Neuronal stem cell (in vitro differentiated cells): Measurements from ENCODE around the gene LANCL1.

Experiments used
- DNase-seq: peaks from one replicate; pipeline ENCODE4 v3.0.0-alpha.2; 2013; ENCODE audit warnings: low spot score
- H2AFZ ChIP-seq: one replicate; pipeline ENCODE4 v1.6.1; 2013; ENCODE audit warnings: mild to moderate bottlenecking, low read length, inconsistent platforms
- H2AK5ac ChIP-seq: 2 replicates; pipeline ENCODE4 v1.6.1; 2013; ENCODE audit warnings: low read depth, mild to moderate bottlenecking, inconsistent platforms, low read length, moderate library complexity, mixed read lengths
- H2BK120ac ChIP-seq: 2 replicates; pipeline ENCODE4 v1.6.1; 2013; ENCODE audit warnings: low read depth, mild to moderate bottlenecking, inconsistent platforms, low read length, moderate library complexity, mixed read lengths
- H2BK12ac ChIP-seq: one replicate; pipeline ENCODE4 v1.6.1; 2013; ENCODE audit warnings: low read length, inconsistent platforms
- H2BK15ac ChIP-seq: 2 replicates; pipeline ENCODE4 v1.6.1; 2013; ENCODE audit warnings: mild to moderate bottlenecking, low read length, inconsistent platforms, mixed read lengths
- H2BK5ac ChIP-seq: one replicate; pipeline ENCODE4 v1.6.1; 2013; ENCODE audit warnings: inconsistent platforms, mild to moderate bottlenecking, low read length, moderate library complexity
- H3K14ac ChIP-seq: one replicate; pipeline ENCODE4 v1.6.1; 2013; ENCODE audit warnings: low read length, inconsistent platforms
- H3K18ac ChIP-seq: 2 replicates; pipeline ENCODE4 v1.6.1; 2013; ENCODE audit warnings: low read length, inconsistent platforms
- H3K23ac ChIP-seq: 2 replicates; pipeline ENCODE4 v1.6.1; 2013; ENCODE audit warnings: low read depth, mild to moderate bottlenecking, mixed read lengths, low read length, inconsistent platforms; ENCODE audit not compliant: poor library complexity
- H3K27ac ChIP-seq: replicated peaks from 3 replicates; pipeline ENCODE4 v1.5.1; 2013; ENCODE audit warnings: low read length, inconsistent platforms
- H3K27me3 ChIP-seq, 3 experiments: 2 replicates each; pipeline ENCODE4 v1.6.1; 2013; ENCODE audit warnings: low read length in 3 of 3, mild to moderate bottlenecking in 2 of 3, inconsistent platforms in 1 of 3, low read depth in 1 of 3, mixed read lengths in 1 of 3, moderate library complexity in 1 of 3; ENCODE audit not compliant: control insufficient read depth in 3 of 3, insufficient read depth in 3 of 3
- H3K36me3 ChIP-seq, 2 donors: replicated peaks in 1 of 2; 2 replicates each; pipeline ENCODE4 v1.6.1; 2013; ENCODE audit warnings: low read length in 2 of 2; ENCODE audit not compliant: control insufficient read depth in 2 of 2, insufficient read depth in 2 of 2
- H3K4ac ChIP-seq: 2 replicates; pipeline ENCODE4 v1.6.1; 2013; ENCODE audit warnings: inconsistent platforms, mild to moderate bottlenecking, low read length, moderate library complexity
- H3K4me1 ChIP-seq, 2 donors: 1 replicate in 1 of 2; 2 replicates in 1 of 2; pipeline ENCODE4 v1.6.1; 2013; ENCODE audit warnings: low read length in 2 of 2, low read depth in 1 of 2; ENCODE audit not compliant: control insufficient read depth in 2 of 2, insufficient read depth in 1 of 2
- H3K4me2 ChIP-seq: one replicate; pipeline ENCODE4 v1.6.1; 2013; ENCODE audit warnings: mild to moderate bottlenecking, low read length, inconsistent platforms; ENCODE audit not compliant: insufficient read depth, poor library complexity, severe bottlenecking
- H3K4me3 ChIP-seq, 2 donors: 2 replicates each; pipeline ENCODE4 v1.5.1; 2013; ENCODE audit warnings: low read length in 2 of 2, mild to moderate bottlenecking in 2 of 2, inconsistent platforms in 1 of 2, moderate library complexity in 1 of 2
- H3K79me1 ChIP-seq: one replicate; pipeline ENCODE4 v1.6.1; 2013; ENCODE audit warnings: low read depth, mild to moderate bottlenecking, inconsistent platforms, low read length, moderate library complexity
- H3K9ac ChIP-seq: one replicate; pipeline ENCODE4 v1.6.1; 2013; ENCODE audit warnings: mild to moderate bottlenecking, low read depth, low read length, inconsistent platforms; ENCODE audit not compliant: poor library complexity
- H3K9me3 ChIP-seq, 2 donors: replicated peaks in 1 of 2; 2 replicates each; pipeline versions ENCODE3 to v1.6.1; 2013; ENCODE audit warnings: low read length in 2 of 2, mild to moderate bottlenecking in 2 of 2, inconsistent platforms in 1 of 2, low read depth in 1 of 2, mixed read lengths in 1 of 2, moderate library complexity in 1 of 2; ENCODE audit not compliant: control insufficient read depth in 2 of 2, insufficient read depth in 1 of 2
- H4K8ac ChIP-seq: one replicate; pipeline ENCODE4 v1.6.1; 2013; ENCODE audit warnings: low read depth, mild to moderate bottlenecking, inconsistent platforms, low read length, moderate library complexity
- H4K91ac ChIP-seq: one replicate; pipeline ENCODE4 v1.6.1; 2013; ENCODE audit warnings: low read length, low read depth, mild to moderate bottlenecking, inconsistent platforms; ENCODE audit not compliant: poor library complexity
- WGBS, 2 donors: extraction: QIAGEN DNeasy Blood & Tissue Kit; methylation state at CpG; one replicate each; pipeline ENCODE4 v1.1.7; 2013; ENCODE audit warnings: missing lambda C conversion rate in 2 of 2, mixed read lengths in 1 of 2; ENCODE audit not compliant: insufficient read length in 2 of 2, insufficient replicate concordance in 1 of 2; ENCODE audit errors: extremely low coverage in 2 of 2; 5-methylcytosine and 5-hydroxymethylcytosine counted together

The LANCL1 gene

DNA sequence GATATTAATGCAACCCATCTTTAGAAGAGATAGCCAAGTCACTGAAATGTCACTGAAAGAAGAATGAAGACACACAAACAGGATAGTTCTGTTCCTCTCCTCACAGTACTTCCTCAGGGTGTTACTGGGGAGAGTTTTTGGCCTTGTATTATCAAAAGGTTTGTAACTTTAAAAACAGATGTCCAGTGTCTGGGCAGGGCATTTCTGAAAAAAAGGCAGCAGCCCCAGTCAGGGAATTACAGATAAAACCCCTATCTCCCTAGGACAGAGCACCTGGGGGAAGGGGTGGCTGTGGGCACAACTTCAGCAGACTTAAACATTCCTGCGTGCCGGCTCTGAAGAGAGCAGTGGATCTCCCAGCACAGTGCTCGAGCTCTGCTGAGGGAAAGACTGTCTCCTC, 30.8 kb downstream of the LANCL1 start:
- H2AFZ ChIP-seq = no peak overlapping the region
- H3K79me1 ChIP-seq = no peaks in the 10 kb centered on the region
- H3K4me1 ChIP-seq = peaks cover 0 to 3% of the 10 kb centered on the region in 2 donors
- no peak overlapping the region for H3K27ac ChIP-seq
- no peak overlapping the region for H3K18ac ChIP-seq
- H3K9ac ChIP-seq = no peak overlapping the region
- H2BK15ac ChIP-seq = no peak overlapping the region
- no peak overlapping the region for H3K4me2 ChIP-seq
- H3K36me3 ChIP-seq = peaks cover 0 to 27% of the 10 kb centered on the region in 2 donors
- H3K4me3 ChIP-seq = no peak overlapping the region
- H3K27me3 ChIP-seq = no peaks in the 10 kb centered on the region
- H4K91ac ChIP-seq = no peak overlapping the region
- no peak overlapping the region for H2BK12ac ChIP-seq
- no peak overlapping the region for H3K14ac ChIP-seq
- peaks cover 0 to 9% of the 10 kb centered on the region in 2 donors for H3K9me3 ChIP-seq
- H2BK5ac ChIP-seq = no peak overlapping the region
- H4K8ac ChIP-seq = no peak overlapping the region
- no peak for DNase-seq
- no CpG with 5 or more reads among the region's 3 CpGs for WGBS, 2 donors
- H3K23ac ChIP-seq = no peak overlapping the region
- H2BK120ac ChIP-seq = no peak overlapping the region
- no peak overlapping the region for H3K4ac ChIP-seq
- no peak overlapping the region for H2AK5ac ChIP-seq

DNA sequence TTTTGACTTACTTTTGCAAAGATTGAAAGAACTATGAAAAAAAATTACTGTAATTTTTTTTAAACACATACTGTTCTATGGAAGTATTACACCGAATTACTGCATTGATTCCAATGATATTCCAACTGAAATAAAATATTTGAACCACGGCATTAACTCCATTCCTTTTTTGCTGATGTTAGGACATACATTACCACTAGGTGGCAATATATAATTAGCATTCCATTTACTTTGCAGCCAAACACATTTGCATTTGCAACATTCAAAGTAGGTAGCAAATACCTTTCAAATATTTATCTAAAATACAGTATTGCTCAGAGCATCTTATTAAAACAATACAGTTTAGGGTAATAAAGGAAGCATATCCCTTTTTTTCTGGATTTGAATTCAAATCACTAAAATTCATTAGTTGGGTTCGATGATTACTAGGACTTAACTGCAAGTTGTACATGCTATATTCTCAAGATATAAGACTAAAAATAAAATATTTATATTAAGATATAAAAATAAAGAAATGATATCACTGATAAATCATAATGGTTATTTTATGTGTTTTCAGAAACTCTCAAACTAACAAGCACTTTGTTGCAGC, 31.3 kb downstream of the LANCL1 start:
- no peak overlapping the region for H2BK120ac ChIP-seq

DNA sequence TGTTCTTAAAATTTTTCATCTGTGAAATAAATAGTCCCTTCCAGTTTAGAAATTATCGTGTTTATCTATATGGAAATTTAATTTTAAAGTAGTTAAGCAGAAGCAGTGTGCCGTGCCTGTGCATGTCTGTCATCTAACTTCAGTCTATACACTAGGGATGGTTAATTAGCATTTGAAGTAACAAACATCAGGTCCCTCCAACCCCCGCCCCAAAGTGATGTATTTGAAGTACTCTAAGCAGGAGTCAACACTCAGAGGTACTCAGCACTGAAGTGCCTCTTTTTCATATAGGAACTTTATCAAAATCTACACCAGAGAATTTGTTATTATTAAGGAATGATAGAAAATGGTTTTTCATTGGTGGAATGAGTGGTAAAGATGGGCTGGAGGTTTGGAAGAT, 33.0 kb downstream of the LANCL1 start:
- H2BK12ac ChIP-seq = no peak overlapping the region
- H3K9me3 ChIP-seq = peaks cover 0 to 7% of the 10 kb centered on the region in 2 donors
- no peak overlapping the region for H2BK15ac ChIP-seq
- no peak overlapping the region for H2AK5ac ChIP-seq
- H2AFZ ChIP-seq = no peak overlapping the region
- no peak overlapping the region for H3K4ac ChIP-seq
- DNase-seq = no peak
- H3K18ac ChIP-seq = no peak overlapping the region
- H3K27ac ChIP-seq = no peak overlapping the region
- no peak overlapping the region for H3K23ac ChIP-seq
- no CpG with 5 or more reads among the region's 3 CpGs for WGBS, 2 donors
- H3K27me3 ChIP-seq = no peaks in the 10 kb centered on the region
- no peak overlapping the region for H2BK5ac ChIP-seq
- H3K9ac ChIP-seq = no peak overlapping the region
- peaks cover 2 to 47% of the 10 kb centered on the region in 2 donors for H3K36me3 ChIP-seq
- H2BK120ac ChIP-seq = no peak overlapping the region
- H3K4me2 ChIP-seq = no peak overlapping the region
- no peak overlapping the region for H3K14ac ChIP-seq
- H3K4me3 ChIP-seq = no peak overlapping the region
- H4K91ac ChIP-seq = no peak overlapping the region
- no peak overlapping the region for H4K8ac ChIP-seq
- H3K4me1 ChIP-seq = peaks cover 0 to 3% of the 10 kb centered on the region in 2 donors
- H3K79me1 ChIP-seq = no peaks in the 10 kb centered on the region

More for the DNA sequence above, 31.3 kb downstream of the LANCL1 start:
- peaks cover 0 to 3% of the 10 kb centered on the region in 2 donors for H3K4me1 ChIP-seq
- WGBS, 2 donors = no CpG with 5 or more reads among the region's 3 CpGs
- no peak overlapping the region for H2BK12ac ChIP-seq
- no peak overlapping the region for H4K8ac ChIP-seq
- DNase-seq = no peak
- H2BK15ac ChIP-seq = no peak overlapping the region
- no peak overlapping the region for H2AFZ ChIP-seq
- H2BK5ac ChIP-seq = no peak overlapping the region
- H3K79me1 ChIP-seq = no peaks in the 10 kb centered on the region
- no peak overlapping the region for H3K9ac ChIP-seq
- no peak overlapping the region for H4K91ac ChIP-seq
- no peak overlapping the region for H3K27ac ChIP-seq
- no peak overlapping the region for H3K4me2 ChIP-seq
- no peaks in the 10 kb centered on the region for H3K27me3 ChIP-seq
- H3K4ac ChIP-seq = no peak overlapping the region
- peaks cover 0 to 7% of the 10 kb centered on the region in 2 donors for H3K9me3 ChIP-seq
- H3K36me3 ChIP-seq = peaks cover 0 to 30% of the 10 kb centered on the region in 2 donors
- H3K23ac ChIP-seq = no peak overlapping the region
- no peak overlapping the region for H3K18ac ChIP-seq
- H2AK5ac ChIP-seq = no peak overlapping the region
- H3K14ac ChIP-seq = no peak overlapping the region
- H3K4me3 ChIP-seq = no peak overlapping the region

DNA sequence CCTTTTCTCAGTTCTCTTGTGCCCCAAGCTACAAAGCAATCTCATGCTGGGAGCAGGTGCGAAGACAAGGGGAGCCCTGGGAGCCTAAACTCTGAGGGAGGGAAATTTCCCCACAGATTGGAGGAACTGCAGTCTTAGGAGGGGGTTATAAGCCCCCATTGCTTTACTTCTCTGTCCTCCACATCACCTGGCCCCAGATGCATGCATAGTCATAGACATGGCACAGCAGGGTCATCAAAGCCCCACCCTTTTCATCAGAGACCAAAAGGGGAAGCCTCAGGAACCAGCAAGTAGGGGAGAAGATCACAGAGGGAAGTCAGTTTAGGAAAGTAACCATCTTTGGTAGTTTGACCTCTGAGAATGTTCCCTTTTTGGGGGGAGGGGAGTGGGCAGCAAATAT, 33.7 kb downstream of the LANCL1 start:
- H3K18ac ChIP-seq = peak overlapping the region; percentile 59
- peaks cover 0 to 3% of the 10 kb centered on the region in 2 donors for H3K4me1 ChIP-seq
- no peak overlapping the region for H2BK12ac ChIP-seq
- H2AK5ac ChIP-seq = no peak overlapping the region
- H3K4ac ChIP-seq = no peak overlapping the region
- H3K79me1 ChIP-seq = no peaks in the 10 kb centered on the region
- H3K9ac ChIP-seq = no peak overlapping the region
- H2BK15ac ChIP-seq = no peak overlapping the region
- no peak overlapping the region for H3K14ac ChIP-seq
- no peak overlapping the region for H3K4me2 ChIP-seq
- H3K36me3 ChIP-seq = peaks cover 2 to 51% of the 10 kb centered on the region in 2 donors
- no peak overlapping the region for H4K8ac ChIP-seq
- H2BK120ac ChIP-seq = no peak overlapping the region
- H2BK5ac ChIP-seq = no peak overlapping the region
- H3K4me3 ChIP-seq = no peak overlapping the region
- peaks cover 0 to 5% of the 10 kb centered on the region in 2 donors for H3K9me3 ChIP-seq
- no peak overlapping the region for H2AFZ ChIP-seq
- H3K23ac ChIP-seq = no peak overlapping the region
- H4K91ac ChIP-seq = no peak overlapping the region
- no peak for DNase-seq
- H3K27ac ChIP-seq = no peak overlapping the region
- H3K27me3 ChIP-seq = no peaks in the 10 kb centered on the region
- no CpG with 5 or more reads among the region's 1 CpG for WGBS, 2 donors
